Vagina (tissue), 2 donors: ENCODE measurements around the gene FMNL2. TPM values are rescaled to one million over a fixed set of nuclear protein-coding genes. Genes with fewer than 3 reads are reported as not detected.

Source experiments
- DNase-seq, 2 donors: peaks; one replicate each; pipeline ENCODE4 v3.0.0-alpha.2; 2017; ENCODE audit errors: extremely low spot score in 2 of 2
- H3K27ac ChIP-seq: fragments of 200-600 bp; sonication (generic); one replicate; pipeline ENCODE4 v1.5.1; 2019
- H3K27me3 ChIP-seq: fragments of 200-600 bp; sonication (generic); one replicate; pipeline ENCODE4 v1.5.1; 2019
- H3K36me3 ChIP-seq, 2 donors: fragments of 200-600 bp; sonication (generic); one replicate each; pipeline ENCODE4 v1.5.1; 2017 to 2019
- H3K4me1 ChIP-seq: fragments of 200-600 bp; sonication (generic); one replicate; pipeline ENCODE4 v1.5.1; 2019
- H3K4me3 ChIP-seq, 2 donors: fragments of 200-600 bp; sonication (generic); 1 replicate in 1 of 2; 2 replicates in 1 of 2; pipeline ENCODE4 v1.5.1; 2016 to 2019
- H3K9me3 ChIP-seq: fragments of 200-600 bp; sonication (generic); one replicate; pipeline ENCODE4 v1.5.1; 2019
- CTCF ChIP-seq, 3 experiments: fragments of 450-650 bp in 2 of 3; fragments of 200-600 bp in 1 of 3; sonication (generic) in 1 of 3; IDR thresholded peaks; one replicate each; pipeline ENCODE4 v1.5.1; 2017 to 2019; ENCODE audit warnings: antibody characterized with exemption in 3 of 3, mild to moderate bottlenecking in 2 of 3, moderate library complexity in 2 of 3
- POLR2A ChIP-seq, 2 donors: fragments of 450-650 bp; IDR thresholded peaks; one replicate each; pipeline ENCODE4 v1.6.1; 2017; ENCODE audit warnings: antibody characterized with exemption in 2 of 2, mild to moderate bottlenecking in 2 of 2, moderate library complexity in 2 of 2
- POLR2AphosphoS5 ChIP-seq, 2 donors: sonication (generic); formaldehyde crosslinking; IDR thresholded peaks; one replicate each; pipeline ENCODE4 v1.9.0; 2017; ENCODE audit warnings: antibody characterized with exemption in 2 of 2, mild to moderate bottlenecking in 2 of 2, low read depth in 1 of 2; ENCODE audit not compliant: insufficient read depth in 1 of 2
- intact Hi-C: fragments of 100-400 bp; cut with DNase I; formaldehyde crosslinking; loops from one replicate; pipeline ENCODE4 v1.15.1; 2023
- total RNA-seq: library from RNA; depleted of rRNA; stranded (reverse); fragments of >200 nt; gene quantifications from one replicate; pipeline ENCODE4 v1.2.3, GENCODE V29; 2016

Gene FMNL2
- total RNA-seq, 1 donor from 2014 or later, result 35.4 TPM

- intact Hi-C loops, result no loop called here
- no peak for DNase-seq
- Histone ChIP-seq H3K4me3 (no peak overlapping the region), H3K9me3 (no peaks in the 10 kb centered on the region), H3K27me3 (no peaks in the 10 kb centered on the region), H3K36me3 (no peaks in the 10 kb centered on the region), H3K27ac (peak overlapping the region; percentile 36), H3K4me1 (peaks cover 21% of the 10 kb centered on the region)
- TF ChIP-seq POLR2A (IDR thresholded peaks at IDR 0.05), result no peak
- no peak for TF ChIP-seq POLR2AphosphoS5 (IDR thresholded peaks at IDR 0.05; ENCODE audit: insufficient read depth in 1 of 2, low read depth in 1 of 2)
- no peak for TF ChIP-seq CTCF (IDR thresholded peaks at IDR 0.05)
These were observed 155.9 kb downstream of the FMNL2 start for GRCh38 chr2:152490686-152491455.

GRCh38 chr2:152492131-152492530 is 157.2 kb downstream of the FMNL2 start:
- intact Hi-C loops, result no loop called here

GRCh38 chr2:152492911-152493310 is 157.9 kb downstream of the FMNL2 start:
- Histone ChIP-seq H3K4me3 (no peak overlapping the region), H3K4me1 (peaks cover 13% of the 10 kb centered on the region), H3K9me3 (no peaks in the 10 kb centered on the region), H3K27ac (no peak overlapping the region), H3K36me3 (no peaks in the 10 kb centered on the region), H3K27me3 (no peaks in the 10 kb centered on the region)
- intact Hi-C loops, result no loop called here
- no peak for TF ChIP-seq POLR2AphosphoS5 (IDR thresholded peaks at IDR 0.05; ENCODE audit: insufficient read depth in 1 of 2, low read depth in 1 of 2)
- TF ChIP-seq POLR2A (IDR thresholded peaks at IDR 0.05), result no peak
- no peak for TF ChIP-seq CTCF (IDR thresholded peaks at IDR 0.05)
- no peak for DNase-seq

More at GRCh38 chr2:152492131-152492530, 157.2 kb downstream of the FMNL2 start:
- no peak for DNase-seq
- TF ChIP-seq POLR2A (IDR thresholded peaks at IDR 0.05) (no peak), POLR2AphosphoS5 (IDR thresholded peaks at IDR 0.05; ENCODE audit: insufficient read depth in 1 of 2, low read depth in 1 of 2) (no peak), CTCF (IDR thresholded peaks at IDR 0.05) (no peak)
- Histone ChIP-seq H3K9me3 (no peaks in the 10 kb centered on the region), H3K36me3 (no peaks in the 10 kb centered on the region), H3K27ac (no peak overlapping the region), H3K4me1 (peaks cover 13% of the 10 kb centered on the region), H3K4me3 (no peak overlapping the region), H3K27me3 (no peaks in the 10 kb centered on the region)

GRCh38 chr2:152493417-152493816 is 158.4 kb downstream of the FMNL2 start:
- Histone ChIP-seq H3K36me3 (no peaks in the 10 kb centered on the region), H3K4me1 (peaks cover 13% of the 10 kb centered on the region), H3K4me3 (no peak overlapping the region), H3K9me3 (no peaks in the 10 kb centered on the region), H3K27ac (no peak overlapping the region), H3K27me3 (no peaks in the 10 kb centered on the region)
- intact Hi-C loops, result no loop called here
- TF ChIP-seq POLR2AphosphoS5 (IDR thresholded peaks at IDR 0.05; ENCODE audit: insufficient read depth in 1 of 2, low read depth in 1 of 2), result no peak
- TF ChIP-seq CTCF (IDR thresholded peaks at IDR 0.05), result no peak
- no peak for TF ChIP-seq POLR2A (IDR thresholded peaks at IDR 0.05)
- no peak for DNase-seq

- DNase-seq, result no peak
- no peak overlapping the region for H3K27ac ChIP-seq
- peaks cover 16% of the 10 kb centered on the region for H3K4me1 ChIP-seq
- no peaks in the 10 kb centered on the region for H3K27me3 ChIP-seq
- intact Hi-C loops, result no loop called here
- no peaks in the 10 kb centered on the region for H3K9me3 ChIP-seq
- no peak overlapping the region for H3K4me3 ChIP-seq
- H3K36me3 ChIP-seq, result no peaks in the 10 kb centered on the region
- TF ChIP-seq POLR2A (IDR thresholded peaks at IDR 0.05), result no peak
These were observed 159.1 kb downstream of the FMNL2 start for GRCh38 chr2:152493945-152494528.
